Mesendoderm (in vitro differentiated cells): ENCODE results near the gene MED8.
"Not testable (repeated sequence)": the region's sequence is repeated elsewhere in the genome, so short reads cannot be mapped to it uniquely, and the experiment has no call there.

Experiments
- DNase-seq: peaks from one replicate; pipeline ENCODE4 v3.0.0; 2013
- H2AK5ac ChIP-seq: 2 replicates; pipeline ENCODE4 v1.6.1; 2013; ENCODE audit warnings: low read length, inconsistent platforms
- H2BK120ac ChIP-seq: 2 replicates; pipeline ENCODE4 v1.6.1; 2013; ENCODE audit warnings: low read depth, mild to moderate bottlenecking, low read length, moderate library complexity, mixed read lengths
- H2BK15ac ChIP-seq: replicated peaks from 2 replicates; pipeline ENCODE4 v1.6.1; 2013; ENCODE audit warnings: low read depth, mild to moderate bottlenecking, moderate library complexity
- H2BK5ac ChIP-seq: 2 replicates; pipeline ENCODE4 v1.6.1; 2013; ENCODE audit warnings: low read length, inconsistent platforms
- H3K18ac ChIP-seq: 2 replicates; pipeline ENCODE4 v1.6.1; 2013; ENCODE audit warnings: mild to moderate bottlenecking, low read length, mixed read lengths
- H3K23ac ChIP-seq: one replicate; pipeline ENCODE4 v1.6.1; 2013; ENCODE audit warnings: low read length
- H3K27ac ChIP-seq: 2 replicates; pipeline ENCODE4 v1.5.1; 2013; ENCODE audit warnings: low read depth, mild to moderate bottlenecking, inconsistent platforms, low read length, moderate library complexity
- H3K27me3 ChIP-seq: 2 replicates; pipeline ENCODE4 v1.6.1; 2013; ENCODE audit warnings: low read length, control low read depth, mild to moderate bottlenecking, inconsistent platforms; ENCODE audit not compliant: insufficient read depth, poor library complexity
- H3K36me3 ChIP-seq: 2 replicates; pipeline ENCODE4 v1.6.1; 2013; ENCODE audit warnings: low read length, inconsistent platforms; ENCODE audit not compliant: control insufficient read depth, insufficient read depth
- H3K4ac ChIP-seq: one replicate; pipeline ENCODE4 v1.6.1; 2013; ENCODE audit warnings: low read depth, mild to moderate bottlenecking, low read length, moderate library complexity
- H3K4me1 ChIP-seq: 2 replicates; pipeline ENCODE4 v1.6.1; 2013; ENCODE audit warnings: low read depth, low read length, inconsistent platforms; ENCODE audit not compliant: control insufficient read depth
- H3K4me2 ChIP-seq: 2 replicates; pipeline ENCODE4 v1.6.1; 2013; ENCODE audit warnings: low read length
- H3K4me3 ChIP-seq: 2 replicates; pipeline ENCODE4 v1.5.1; 2013; ENCODE audit warnings: mild to moderate bottlenecking, low read length
- H3K56ac ChIP-seq: one replicate; pipeline ENCODE4 v1.6.1; 2013; ENCODE audit warnings: low read length
- H3K79me1 ChIP-seq: 2 replicates; pipeline ENCODE4 v1.6.1; 2013; ENCODE audit warnings: low read length, inconsistent platforms
- H3K79me2 ChIP-seq: 2 replicates; pipeline ENCODE4 v1.6.1; 2013; ENCODE audit warnings: mild to moderate bottlenecking, low read length; ENCODE audit not compliant: control insufficient read depth, insufficient read depth
- H3K9ac ChIP-seq: 2 replicates; pipeline ENCODE4 v1.6.1; 2013; ENCODE audit warnings: low read length, inconsistent platforms
- H4K5ac ChIP-seq: one replicate; pipeline ENCODE4 v1.6.1; 2013; ENCODE audit warnings: low read length
- H4K8ac ChIP-seq: one replicate; pipeline ENCODE4 v1.6.1; 2013; ENCODE audit warnings: low read depth, mild to moderate bottlenecking, control low read depth, low read length, moderate library complexity
- WGBS: extraction: QIAGEN DNeasy Blood & Tissue Kit; methylation state at CpG from one replicate; pipeline ENCODE4 v1.1.7; 2013; ENCODE audit warnings: low lambda C conversion rate, missing lambda C conversion rate; ENCODE audit not compliant: insufficient coverage; ENCODE audit errors: extremely low coverage; 5-methylcytosine and 5-hydroxymethylcytosine counted together

MED8 gene

GRCh38 chr1:43376723-43377235, 12.8 kb downstream of the MED8 start:
- H3K23ac ChIP-seq, result no peak overlapping the region
- H2BK120ac ChIP-seq, result no peak overlapping the region

DNA sequence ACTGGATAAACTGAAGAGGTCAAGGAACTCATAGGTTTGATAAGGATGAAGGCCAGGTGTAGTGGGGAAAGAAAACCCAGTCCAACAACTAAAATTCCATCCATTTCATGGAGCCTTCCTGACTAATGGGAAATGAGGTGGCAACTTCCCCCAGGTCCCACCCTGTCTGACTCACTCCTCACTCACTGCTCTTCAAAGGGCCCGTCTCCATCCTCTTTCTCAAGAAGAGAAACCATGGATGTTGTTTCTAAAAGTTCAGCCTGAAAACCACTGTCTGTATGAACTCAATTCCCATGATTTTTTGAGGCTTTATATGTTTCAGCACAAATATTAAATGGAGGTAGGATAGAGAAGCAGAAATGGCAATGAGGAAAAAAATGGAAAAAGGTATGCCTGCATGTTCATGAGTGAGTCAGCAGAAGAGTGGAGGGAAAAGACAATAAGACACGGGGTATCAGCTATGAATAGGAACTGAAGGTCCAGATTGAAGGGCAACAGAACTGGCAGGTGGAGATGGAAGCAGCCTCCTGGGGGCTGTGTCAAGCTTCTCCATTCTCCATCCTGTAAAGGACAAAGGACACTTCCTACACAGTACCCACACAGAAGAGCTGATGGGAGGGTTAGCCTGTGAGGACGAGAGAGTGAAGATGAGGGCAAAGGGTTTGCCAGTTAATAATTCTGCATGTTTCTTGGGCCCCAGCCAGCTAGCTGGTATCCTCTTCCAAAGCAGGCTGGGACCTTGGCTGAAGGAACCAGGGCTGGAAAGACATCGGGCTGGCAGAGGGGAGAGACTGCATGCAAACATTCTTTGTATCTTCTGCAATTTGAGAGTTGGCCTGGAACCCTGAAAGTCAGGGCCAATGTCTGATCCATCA, 16.3 kb downstream of the MED8 start:
- Histone ChIP-seq H2AK5ac (no peak overlapping the region), H3K4ac (no peak overlapping the region), H3K36me3 (no peaks in the 10 kb centered on the region), H3K27me3 (no peaks in the 10 kb centered on the region), H3K23ac (no peak overlapping the region), H2BK15ac (no peak overlapping the region), H2BK5ac (no peak overlapping the region), H3K4me1 (peaks cover 5% of the 10 kb centered on the region), H3K56ac (no peak overlapping the region), H4K8ac (no peak overlapping the region), H3K9ac (no peak overlapping the region), H3K18ac (no peak overlapping the region), H3K4me2 (no peak overlapping the region), H3K79me2 (no peaks in the 10 kb centered on the region), H4K5ac (no peak overlapping the region), H3K79me1 (no peaks in the 10 kb centered on the region), H2BK120ac (no peak overlapping the region), H3K27ac (no peak overlapping the region), H3K4me3 (no peak overlapping the region)
- WGBS, result no CpG with 5 or more reads among the region's 4 CpGs
- DNase-seq, result no peak

More at GRCh38 chr1:43376723-43377235, 12.8 kb downstream of the MED8 start:
- Histone ChIP-seq H3K18ac (no peak overlapping the region), H3K56ac (no peak overlapping the region), H3K36me3 (no peaks in the 10 kb centered on the region), H2BK15ac (no peak overlapping the region), H3K27me3 (no peaks in the 10 kb centered on the region), H3K4ac (no peak overlapping the region), H4K5ac (no peak overlapping the region), H3K9ac (no peak overlapping the region), H3K4me2 (no peak overlapping the region), H3K79me1 (no peaks in the 10 kb centered on the region), H4K8ac (no peak overlapping the region), H2AK5ac (no peak overlapping the region), H3K4me3 (no peak overlapping the region), H3K27ac (no peak overlapping the region), H3K4me1 (no peaks in the 10 kb centered on the region), H2BK5ac (no peak overlapping the region), H3K79me2 (no peaks in the 10 kb centered on the region)
- WGBS, result no CpG with 5 or more reads among the region's 7 CpGs
- no peak for DNase-seq

GRCh38 chr1:43372172-43372571, 17.4 kb downstream of the MED8 start:
- Histone ChIP-seq H2AK5ac (no peak overlapping the region), H2BK120ac (no peak overlapping the region), H2BK5ac (no peak overlapping the region), H3K4ac (no peak overlapping the region), H3K79me2 (no peaks in the 10 kb centered on the region), H3K4me3 (no peak overlapping the region), H3K9ac (no peak overlapping the region), H2BK15ac (no peak overlapping the region), H3K56ac (no peak overlapping the region), H4K8ac (no peak overlapping the region), H3K18ac (no peak overlapping the region), H3K27ac (no peak overlapping the region), H3K4me1 (peaks cover 5% of the 10 kb centered on the region), H3K27me3 (no peaks in the 10 kb centered on the region), H3K36me3 (no peaks in the 10 kb centered on the region), H4K5ac (no peak overlapping the region), H3K4me2 (no peak overlapping the region), H3K23ac (no peak overlapping the region), H3K79me1 (peaks cover under 1% of the 10 kb centered on the region)
- DNase-seq, result no peak
- no CpG with 5 or more reads among the region's 5 CpGs for WGBS

GRCh38 chr1:43370564-43370963, 19.0 kb downstream of the MED8 start:
- H3K18ac ChIP-seq, result no peak overlapping the region
- no peak overlapping the region for H2BK120ac ChIP-seq
- H2AK5ac ChIP-seq, result no peak overlapping the region
- no peak overlapping the region for H2BK5ac ChIP-seq
- no peak overlapping the region for H4K8ac ChIP-seq
- peak; percentile 73 for DNase-seq
- H3K56ac ChIP-seq, result no peak overlapping the region
- H3K27ac ChIP-seq, result no peak overlapping the region
- peaks cover 12% of the 10 kb centered on the region for H3K4me1 ChIP-seq
- no peaks in the 10 kb centered on the region for H3K27me3 ChIP-seq
- H3K79me1 ChIP-seq, result peaks cover 11% of the 10 kb centered on the region
- no peak overlapping the region for H3K9ac ChIP-seq
- H2BK15ac ChIP-seq, result no peak overlapping the region
- peaks cover 7% of the 10 kb centered on the region for H3K79me2 ChIP-seq
- H4K5ac ChIP-seq, result no peak overlapping the region
- no peak overlapping the region for H3K4ac ChIP-seq
- no peak overlapping the region for H3K23ac ChIP-seq
- H3K4me3 ChIP-seq, result no peak overlapping the region
- no peak overlapping the region for H3K4me2 ChIP-seq
- no CpG with 5 or more reads among the region's 4 CpGs for WGBS
- H3K36me3 ChIP-seq, result no peaks in the 10 kb centered on the region

DNA sequence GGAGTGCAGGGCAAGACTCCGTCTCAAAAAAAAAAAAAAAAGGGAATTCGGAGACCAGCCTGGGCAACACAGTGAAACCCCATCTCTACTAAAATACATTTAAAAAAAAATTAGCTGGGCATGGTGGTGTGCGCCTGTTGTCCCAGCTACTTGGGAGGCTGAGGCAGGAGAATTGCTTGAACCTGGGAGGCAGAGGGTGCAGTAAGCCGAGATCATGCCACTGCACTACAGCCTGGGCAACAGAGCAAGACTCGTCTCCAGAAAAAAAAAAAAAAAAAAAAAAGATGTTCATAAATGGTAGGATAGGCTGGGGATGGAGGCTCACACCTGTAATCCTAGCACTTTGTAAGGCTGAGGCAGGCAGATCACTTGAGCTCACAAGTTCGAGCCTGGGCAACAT, 19.8 kb downstream of the MED8 start:
- H3K56ac ChIP-seq, result not testable (repeated sequence)

More for the DNA sequence above, 19.8 kb downstream of the MED8 start:
- peaks cover 16% of the 10 kb centered on the region for H3K79me1 ChIP-seq
- H4K5ac ChIP-seq, H2BK120ac ChIP-seq, H3K79me2 ChIP-seq, H2BK5ac ChIP-seq, DNase-seq, H3K18ac ChIP-seq, H2BK15ac ChIP-seq, H2AK5ac ChIP-seq, H3K4me3 ChIP-seq, H3K23ac ChIP-seq, H4K8ac ChIP-seq, H3K36me3 ChIP-seq, H3K4me2 ChIP-seq, H3K27ac ChIP-seq, H3K9ac ChIP-seq, H3K4ac ChIP-seq, H3K27me3 ChIP-seq: not testable (repeated sequence)
- no CpG with 5 or more reads among the region's 6 CpGs for WGBS
- H3K4me1 ChIP-seq, result peaks cover 13% of the 10 kb centered on the region
